Prostate gland (tissue), 2 donors: ENCODE results near the gene SLC5A8. TPM values are rescaled to one million over a fixed set of nuclear protein-coding genes. Genes with fewer than 3 reads are reported as not detected.

Experiments
- DNase-seq: peaks from one replicate; pipeline ENCODE4 v3.0.0-alpha.2; 2019; ENCODE audit warnings: low spot score
- H3K27ac ChIP-seq, 2 donors: fragments of 200-600 bp; sonication (generic); 2 replicates each; pipeline ENCODE4 v1.5.1; 2017 to 2019
- H3K27me3 ChIP-seq: fragments of 200-600 bp; sonication (generic); replicated peaks from 2 replicates; pipeline ENCODE4 v1.5.1; 2019; ENCODE audit not compliant: insufficient read depth
- H3K36me3 ChIP-seq, 2 donors: fragments of 200-600 bp; sonication (generic); 1 replicate in 1 of 2; 2 replicates in 1 of 2; pipeline versions ENCODE4 v1.5.1 to v1.8.1; 2017 to 2019
- H3K4me1 ChIP-seq: fragments of 200-600 bp; sonication (generic); replicated peaks from 2 replicates; pipeline ENCODE4 v1.5.1; 2019
- H3K4me3 ChIP-seq, 2 donors: fragments of 200-600 bp; sonication (generic); 2 replicates each; pipeline ENCODE4 v1.5.1; 2017 to 2019
- H3K9me3 ChIP-seq: fragments of 200-600 bp; sonication (generic); 2 replicates; pipeline ENCODE4 v1.5.1; 2017
- POLR2A ChIP-seq: fragments of 450-650 bp; IDR thresholded peaks from one replicate; pipeline ENCODE4 v1.6.1; 2016; ENCODE audit warnings: antibody characterized with exemption, mild to moderate bottlenecking
- POLR2AphosphoS5 ChIP-seq: sonication (generic); formaldehyde crosslinking; IDR thresholded peaks from one replicate; pipeline ENCODE4 v1.6.1; 2017; ENCODE audit warnings: antibody characterized with exemption
- WGBS: methylation state at CpG from one replicate; pipeline ENCODE4 v1.1.5; 2018; 5-methylcytosine and 5-hydroxymethylcytosine counted together
- intact Hi-C: fragments of 100-400 bp; cut with DNase I; formaldehyde crosslinking; loops from one replicate; pipeline ENCODE4 v1.14.2; 2022
- total RNA-seq, 2 donors: library from RNA; depleted of rRNA; stranded (reverse); fragments of >200 nt; gene quantifications; one replicate each; pipeline ENCODE4 v1.1.0, GENCODE V29; 2016
- TF ChIP-seq, protein P1 (sequence below), 4 experiments: fragments of 200-600 bp in 2 of 4; fragments of 450-650 bp in 2 of 4; sonication (generic) in 2 of 4; IDR thresholded peaks; 1 replicate in 3 of 4; 2 replicates in 1 of 4; pipeline ENCODE4 v1.5.1; 2016 to 2019; ENCODE audit warnings: antibody characterized with exemption in 4 of 4, mild to moderate bottlenecking in 2 of 4, moderate library complexity in 2 of 4

The SLC5A8 gene
- total RNA-seq, 2 donors from 2014 or later = 0.51 to 5.6 TPM

DNA sequence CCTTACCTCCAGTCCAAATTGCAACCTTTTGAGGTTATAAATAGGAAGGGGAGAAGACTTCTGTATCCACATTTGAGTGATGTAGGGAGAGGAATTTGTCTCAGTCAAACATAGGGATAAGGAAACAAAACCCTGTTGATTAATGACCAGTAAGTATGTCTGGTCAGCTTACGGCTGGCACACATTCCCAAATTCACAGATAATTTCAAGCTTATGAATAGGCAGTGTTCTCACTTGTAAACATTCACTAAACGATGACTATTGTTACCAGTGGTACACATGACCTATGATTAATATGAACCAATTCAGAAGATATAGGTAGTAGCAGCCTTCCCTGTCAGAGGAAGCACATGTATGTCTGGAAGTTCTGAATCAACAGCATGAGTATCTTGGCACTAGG lies 33.0 kb upstream of the SLC5A8 start:
- intact Hi-C loops = no loop called here
- H3K9me3 ChIP-seq = no peaks in the 10 kb centered on the region
- 70% methylated on average over 2 of the region's 2 CpGs for WGBS
- no peaks in the 10 kb centered on the region for H3K27me3 ChIP-seq
- TF ChIP-seq, protein P1, sequence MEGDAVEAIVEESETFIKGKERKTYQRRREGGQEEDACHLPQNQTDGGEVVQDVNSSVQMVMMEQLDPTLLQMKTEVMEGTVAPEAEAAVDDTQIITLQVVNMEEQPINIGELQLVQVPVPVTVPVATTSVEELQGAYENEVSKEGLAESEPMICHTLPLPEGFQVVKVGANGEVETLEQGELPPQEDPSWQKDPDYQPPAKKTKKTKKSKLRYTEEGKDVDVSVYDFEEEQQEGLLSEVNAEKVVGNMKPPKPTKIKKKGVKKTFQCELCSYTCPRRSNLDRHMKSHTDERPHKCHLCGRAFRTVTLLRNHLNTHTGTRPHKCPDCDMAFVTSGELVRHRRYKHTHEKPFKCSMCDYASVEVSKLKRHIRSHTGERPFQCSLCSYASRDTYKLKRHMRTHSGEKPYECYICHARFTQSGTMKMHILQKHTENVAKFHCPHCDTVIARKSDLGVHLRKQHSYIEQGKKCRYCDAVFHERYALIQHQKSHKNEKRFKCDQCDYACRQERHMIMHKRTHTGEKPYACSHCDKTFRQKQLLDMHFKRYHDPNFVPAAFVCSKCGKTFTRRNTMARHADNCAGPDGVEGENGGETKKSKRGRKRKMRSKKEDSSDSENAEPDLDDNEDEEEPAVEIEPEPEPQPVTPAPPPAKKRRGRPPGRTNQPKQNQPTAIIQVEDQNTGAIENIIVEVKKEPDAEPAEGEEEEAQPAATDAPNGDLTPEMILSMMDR (IDR thresholded peaks at IDR 0.05) = no peak
- TF ChIP-seq POLR2AphosphoS5 = no peak
- TF ChIP-seq POLR2A = no peak
- H3K4me3 ChIP-seq = no peak overlapping the region
- no peak for DNase-seq
- H3K36me3 ChIP-seq = no peaks in the 10 kb centered on the region
- H3K27ac ChIP-seq = no peak overlapping the region
- H3K4me1 ChIP-seq = no peaks in the 10 kb centered on the region

DNA sequence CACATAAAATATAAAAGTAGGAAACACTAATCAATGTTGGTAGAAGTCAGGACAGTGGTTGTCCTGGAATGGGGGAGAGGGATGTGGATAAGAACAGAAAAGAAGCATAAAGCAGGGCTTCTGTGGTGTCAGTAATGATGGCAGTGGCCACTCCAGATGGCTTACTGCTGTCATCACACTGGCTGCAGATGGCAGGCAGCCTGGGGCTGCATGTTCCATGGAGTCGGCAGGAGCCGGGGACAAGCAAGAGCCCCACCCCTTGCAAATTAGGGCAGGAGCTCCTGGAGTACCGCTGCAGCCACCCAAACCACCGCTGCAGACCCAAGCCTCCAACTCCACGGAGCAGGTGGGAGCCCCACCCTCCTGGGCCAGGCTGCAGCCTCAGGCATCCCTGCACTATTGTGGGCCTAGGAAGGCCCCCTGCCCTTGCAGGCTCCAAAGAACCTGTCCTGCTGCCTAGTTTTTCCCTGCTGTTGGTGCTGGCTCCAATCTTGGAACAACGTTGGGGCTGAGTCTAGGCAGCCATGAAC lies 28.8 kb upstream of the SLC5A8 start:
- Histone ChIP-seq H3K36me3 (no peaks in the 10 kb centered on the region), H3K9me3 (no peaks in the 10 kb centered on the region), H3K27ac (no peak overlapping the region), H3K4me1 (no peaks in the 10 kb centered on the region), H3K4me3 (no peak overlapping the region), H3K27me3 (no peaks in the 10 kb centered on the region)
- no peak for DNase-seq
- intact Hi-C loops = no loop called here
- 62% methylated on average over 6 of the region's 6 CpGs for WGBS
- TF ChIP-seq, protein P1 (IDR thresholded peaks at IDR 0.05) = no peak

DNA sequence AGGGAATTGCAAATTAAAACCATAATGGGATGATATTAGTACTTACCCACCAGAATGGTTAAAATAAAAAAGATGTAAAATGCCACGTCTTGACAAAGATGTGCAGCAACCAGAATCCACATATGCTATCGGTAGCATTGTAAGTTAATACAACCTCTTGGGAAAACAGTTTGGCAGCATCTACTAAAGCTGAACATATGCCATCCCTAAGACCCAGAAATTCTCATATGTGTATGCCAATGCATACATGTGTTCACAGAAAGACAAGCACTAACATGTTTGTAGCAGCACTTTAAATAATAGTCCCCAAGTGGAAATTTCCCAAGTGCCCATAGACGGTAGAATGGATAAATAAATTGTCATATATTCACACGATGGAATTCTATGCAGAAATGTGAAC lies 28.3 kb upstream of the SLC5A8 start:
- no peaks in the 10 kb centered on the region for H3K36me3 ChIP-seq
- H3K27me3 ChIP-seq = no peaks in the 10 kb centered on the region
- TF ChIP-seq, protein P1 (IDR thresholded peaks at IDR 0.05) = no peak
- no peak for TF ChIP-seq POLR2A
- TF ChIP-seq POLR2AphosphoS5 = no peak
- no peak overlapping the region for H3K4me3 ChIP-seq
- H3K27ac ChIP-seq = no peak overlapping the region
- no peak for DNase-seq
- no peaks in the 10 kb centered on the region for H3K9me3 ChIP-seq
- no peaks in the 10 kb centered on the region for H3K4me1 ChIP-seq
- intact Hi-C loops = no loop called here
- 67% methylated on average over 4 of the region's 4 CpGs for WGBS

DNA sequence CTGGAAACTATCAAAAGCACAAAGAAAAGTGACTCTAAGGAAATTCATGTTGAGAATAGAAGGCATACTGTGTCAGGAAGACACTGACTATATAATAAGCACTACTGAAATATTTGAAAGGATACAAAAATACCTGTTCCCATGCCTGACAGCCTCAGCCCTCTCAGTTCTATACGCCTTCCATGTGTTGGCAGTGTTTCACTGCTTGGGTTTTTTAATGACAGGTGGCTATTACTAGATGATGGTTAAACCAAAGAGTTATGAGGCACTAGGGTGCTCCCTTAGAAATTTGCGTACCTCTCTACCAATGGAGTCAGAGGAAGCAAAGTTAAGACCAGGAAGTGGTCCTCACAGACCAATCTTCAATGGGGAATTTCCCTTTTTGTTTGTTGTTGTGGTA lies 25.6 kb upstream of the SLC5A8 start:
- intact Hi-C loops = no loop called here
- TF ChIP-seq POLR2A (no peak), POLR2AphosphoS5 (no peak)
- WGBS = 96% methylated on average over 2 of the region's 2 CpGs
- no peaks in the 10 kb centered on the region for H3K4me1 ChIP-seq
- no peak overlapping the region for H3K4me3 ChIP-seq
- H3K27ac ChIP-seq = no peak overlapping the region
- DNase-seq = no peak
- no peaks in the 10 kb centered on the region for H3K27me3 ChIP-seq
- no peaks in the 10 kb centered on the region for H3K9me3 ChIP-seq
- H3K36me3 ChIP-seq = no peaks in the 10 kb centered on the region

DNA sequence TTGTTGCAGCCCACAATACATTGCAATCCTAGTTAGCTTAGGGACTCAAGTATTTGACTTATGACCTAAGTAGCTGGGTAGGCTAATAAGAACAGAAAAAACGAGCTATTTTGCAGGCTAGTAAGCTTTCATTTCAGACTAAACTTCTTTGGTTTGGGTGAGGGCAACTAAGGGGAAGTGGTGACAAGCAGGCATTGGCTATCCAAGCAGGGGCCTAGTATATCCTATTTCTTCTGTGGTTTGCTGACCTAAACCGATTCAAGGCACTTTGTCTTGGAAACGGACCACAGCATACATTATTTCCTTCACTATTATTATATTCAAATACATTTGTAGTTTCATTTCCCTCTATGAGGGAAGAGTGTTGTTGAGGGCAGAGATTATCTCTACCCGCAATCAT lies 21.6 kb upstream of the SLC5A8 start:
- 80% methylated on average over 4 of the region's 4 CpGs for WGBS
- no peaks in the 10 kb centered on the region for H3K36me3 ChIP-seq
- H3K9me3 ChIP-seq = no peaks in the 10 kb centered on the region
- intact Hi-C loops = no loop called here
- H3K27me3 ChIP-seq = no peaks in the 10 kb centered on the region
- no peak overlapping the region for H3K4me3 ChIP-seq
- TF ChIP-seq POLR2AphosphoS5 (no peak), POLR2A (no peak)
- TF ChIP-seq, protein P1 (IDR thresholded peaks at IDR 0.05) = no peak
- no peak overlapping the region for H3K27ac ChIP-seq
- H3K4me1 ChIP-seq = no peaks in the 10 kb centered on the region
- no peak for DNase-seq
